ENCODE data around the gene LRRC2.

The LRRC2 gene

GRCh38 chr3:46480491-46481195 is 85.5 kb downstream of the LRRC2 start:
- no peak for TF ChIP-seq CTCF (conservative IDR thresholded peaks at IDR 0.05; ENCODE audit: low read depth, low read length)
- no peak for DNase-seq (ENCODE audit: low read depth)
- no peak overlapping the region for H3K4me3 ChIP-seq (ENCODE audit: low read length)

DNA sequence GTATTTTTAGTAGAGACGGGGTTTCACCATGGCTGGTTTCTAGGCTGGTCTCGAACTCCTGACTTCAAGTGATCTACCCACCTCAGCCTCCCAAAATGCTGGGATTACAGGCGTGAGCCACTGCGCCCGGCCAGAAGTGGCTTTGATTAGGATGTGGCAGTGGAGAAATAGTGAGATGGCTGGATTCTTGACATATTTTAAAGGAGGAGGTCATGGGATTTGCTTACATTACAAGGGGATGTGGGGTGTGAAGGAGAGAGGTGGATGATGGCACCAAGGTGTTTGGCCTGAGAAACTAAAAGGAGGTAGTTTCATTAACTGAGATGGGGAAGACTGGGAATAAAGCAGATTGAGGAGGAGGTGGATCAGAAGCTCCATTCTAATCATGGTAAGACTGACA is 86.4 kb downstream of the LRRC2 start:
- H3K4me3 ChIP-seq (ENCODE audit: low read length) = no peak overlapping the region
- TF ChIP-seq CTCF (conservative IDR thresholded peaks at IDR 0.05; ENCODE audit: low read depth, low read length) = no peak
- DNase-seq (ENCODE audit: low read depth) = no peak

DNA sequence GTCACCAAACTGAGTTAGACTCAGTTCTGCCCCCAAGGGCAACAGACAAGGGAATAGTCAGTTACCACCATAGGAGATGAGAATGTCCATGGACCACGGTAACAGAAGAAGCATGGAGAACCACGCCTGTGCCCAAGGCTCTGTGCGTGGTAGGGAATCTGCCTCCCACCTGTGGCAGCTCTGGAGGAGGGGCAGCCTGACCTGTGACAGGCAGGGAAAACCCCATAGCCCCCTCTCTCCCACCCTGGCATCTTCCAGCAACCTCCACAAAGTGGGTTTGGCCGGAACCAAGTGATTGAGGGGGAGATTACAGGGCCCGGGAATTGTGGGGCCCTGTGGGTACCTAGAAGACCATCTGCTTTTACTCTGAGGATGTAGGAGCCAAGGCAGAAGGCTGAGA is 87.1 kb downstream of the LRRC2 start:
- no peak for DNase-seq (ENCODE audit: low read depth)
- H3K4me3 ChIP-seq (ENCODE audit: low read length) = no peak overlapping the region
- no peak for TF ChIP-seq CTCF (conservative IDR thresholded peaks at IDR 0.05; ENCODE audit: low read depth, low read length)

DNA sequence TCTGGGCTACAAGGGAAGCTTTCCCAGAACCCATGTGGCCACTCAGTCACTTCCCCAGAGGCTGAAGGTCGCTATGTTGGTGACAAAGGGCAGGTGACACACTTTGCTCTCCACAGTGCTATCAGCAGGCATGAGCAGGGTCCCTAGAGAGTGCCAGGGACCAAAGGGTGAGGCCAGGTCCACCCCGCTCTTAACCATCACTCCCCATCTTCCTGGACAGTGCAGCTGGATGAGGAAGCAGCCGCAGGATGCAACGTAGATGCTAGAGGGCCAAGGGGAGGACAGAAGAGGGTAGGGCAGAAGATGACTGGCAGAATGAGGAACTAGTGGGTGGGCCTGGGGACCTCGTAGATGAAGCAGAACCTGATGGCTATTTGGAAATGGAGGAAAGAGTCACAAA is 87.8 kb downstream of the LRRC2 start:
- no peak for TF ChIP-seq CTCF (conservative IDR thresholded peaks at IDR 0.05; ENCODE audit: low read depth, low read length)
- no peak overlapping the region for H3K4me3 ChIP-seq (ENCODE audit: low read length)
- no peak for DNase-seq (ENCODE audit: low read depth)

GRCh38 chr3:46477756-46478155 is 88.3 kb downstream of the LRRC2 start:
- no peak for TF ChIP-seq CTCF (conservative IDR thresholded peaks at IDR 0.05; ENCODE audit: low read depth, low read length)
- DNase-seq (ENCODE audit: low read depth) = no peak
- no peak overlapping the region for H3K4me3 ChIP-seq (ENCODE audit: low read length)

DNA sequence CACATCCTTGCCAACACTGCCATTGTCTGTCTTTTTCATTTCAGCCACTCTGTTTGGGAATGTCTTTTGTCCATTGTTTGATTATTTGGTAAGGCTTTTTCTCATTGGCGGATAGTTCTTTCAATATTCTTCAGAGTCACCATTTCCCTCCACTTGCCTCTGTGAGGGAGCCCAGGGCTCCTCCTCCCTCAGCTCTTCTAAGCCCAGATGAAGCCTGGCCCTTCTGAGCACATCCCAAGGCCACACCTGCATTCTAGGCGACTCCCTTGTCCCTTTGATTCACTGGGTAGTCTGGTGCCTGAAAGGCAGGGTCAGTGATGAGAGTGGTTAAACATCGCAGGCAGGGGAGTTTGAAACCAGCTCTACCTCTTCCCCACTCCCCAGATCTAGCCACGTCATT is 89.0 kb downstream of the LRRC2 start:
- H3K4me3 ChIP-seq (ENCODE audit: low read length) = no peak overlapping the region
- no peak for DNase-seq (ENCODE audit: low read depth)
- no peak for TF ChIP-seq CTCF (conservative IDR thresholded peaks at IDR 0.05; ENCODE audit: low read depth, low read length)

GRCh38 chr3:46472736-46473135 is 93.4 kb downstream of the LRRC2 start:
- no peak for DNase-seq (ENCODE audit: low read depth)
- no peak overlapping the region for H3K4me3 ChIP-seq (ENCODE audit: low read length)
- TF ChIP-seq CTCF (conservative IDR thresholded peaks at IDR 0.05; ENCODE audit: low read depth, low read length) = no peak
